Measurements from ENCODE around the gene KCNMA1. TPM values are rescaled to one million over a fixed set of nuclear protein-coding genes. Genes with fewer than 3 reads are reported as not detected.
"Not testable (repeated sequence)": the region's sequence is repeated elsewhere in the genome, so short reads cannot be mapped to it uniquely, and the experiment has no call there.

Gene KCNMA1
- polyA plus RNA-seq, 6 donors from 2014 or later: not detected

- DNase-seq (no peak), ATAC-seq (ENCODE audit: low read depth in 2 of 2) (no peak)
- Mint-ChIP-seq H3K27me3 (peaks cover 11 to 13% (median 12%) of the 10 kb centered on the region in 3 donors), H3K9me3 (no peaks in the 10 kb centered on the region), H3K27ac (peak overlapping the region in 1 of 6 donors; percentile 16), H3K4me3 (no peak overlapping the region), H3K36me3 (no peaks in the 10 kb centered on the region), H3K4me1 (peaks cover 4 to 10% (median 9%) of the 10 kb centered on the region in 3 donors)
These were observed 107.6 kb downstream of the KCNMA1 start for GRCh38 chr10:77530011-77530410.

GRCh38 chr10:77529050-77529576 is 108.5 kb downstream of the KCNMA1 start:
- Mint-ChIP-seq H3K9me3 (no peaks in the 10 kb centered on the region), H3K4me3 (no peak overlapping the region), H3K27me3 (peaks cover 4 to 11% (median 10%) of the 10 kb centered on the region in 3 donors), H3K36me3 (no peaks in the 10 kb centered on the region), H3K4me1 (peaks cover 4 to 10% (median 9%) of the 10 kb centered on the region in 3 donors), H3K27ac (peak overlapping the region in 1 of 6 donors; percentile 82)
- no peak for ATAC-seq (ENCODE audit: low read depth in 2 of 2)
- no peak for DNase-seq

- H3K36me3 Mint-ChIP-seq: no peaks in the 10 kb centered on the region
- no peak overlapping the region for H3K4me3 Mint-ChIP-seq
These were observed 109.8 kb downstream of the KCNMA1 start for GRCh38 chr10:77527839-77528238.

GRCh38 chr10:77526868-77527617 is 110.6 kb downstream of the KCNMA1 start:
- DNase-seq: no peak
- Mint-ChIP-seq H3K4me1 (peaks cover 4 to 9% (median 8%) of the 10 kb centered on the region in 3 donors), H3K4me3 (no peak overlapping the region), H3K27ac (peak overlapping the region in 3 of 6 donors; percentile 13 to 36 (median 15)), H3K9me3 (no peaks in the 10 kb centered on the region), H3K36me3 (no peaks in the 10 kb centered on the region), H3K27me3 (peaks cover 3 to 13% (median 7%) of the 10 kb centered on the region in 3 donors)
- ATAC-seq (ENCODE audit: low read depth in 2 of 2): no peak

More at GRCh38 chr10:77527839-77528238, 109.8 kb downstream of the KCNMA1 start:
- no peak for ATAC-seq (ENCODE audit: low read depth in 2 of 2)
- Mint-ChIP-seq H3K27ac (peak overlapping the region in 1 of 6 donors; percentile 58), H3K27me3 (peaks cover 0 to 6% (median 5%) of the 10 kb centered on the region in 3 donors), H3K9me3 (no peaks in the 10 kb centered on the region), H3K4me1 (peaks cover 4 to 10% (median 9%) of the 10 kb centered on the region in 3 donors)
- no peak for DNase-seq

GRCh38 chr10:77524281-77524711 is 113.3 kb downstream of the KCNMA1 start:
- Mint-ChIP-seq H3K27ac (no peak overlapping the region), H3K4me1 (no peaks in the 10 kb centered on the region), H3K27me3 (peaks cover 10 to 23% (median 20%) of the 10 kb centered on the region in 3 donors), H3K36me3 (no peaks in the 10 kb centered on the region), H3K4me3 (no peak overlapping the region), H3K9me3 (peaks cover 0 to 5% (median 1%) of the 10 kb centered on the region in 7 donors)
- ATAC-seq (ENCODE audit: low read depth in 2 of 2) (no peak), DNase-seq (no peak)

GRCh38 chr10:77522268-77522809 is 115.3 kb downstream of the KCNMA1 start:
- H3K27ac Mint-ChIP-seq: no peak overlapping the region
- no peaks in the 10 kb centered on the region for H3K4me1 Mint-ChIP-seq
- peaks cover 20 to 28% (median 26%) of the 10 kb centered on the region in 3 donors for H3K27me3 Mint-ChIP-seq
- ATAC-seq (ENCODE audit: low read depth in 2 of 2) (no peak), DNase-seq (no peak)
- no peaks in the 10 kb centered on the region for H3K36me3 Mint-ChIP-seq
- no peak overlapping the region for H3K4me3 Mint-ChIP-seq
- H3K9me3 Mint-ChIP-seq: peaks cover 0 to 5% (median 3%) of the 10 kb centered on the region in 7 donors

GRCh38 chr10:77520995-77521394 is 116.6 kb downstream of the KCNMA1 start:
- DNase-seq: no peak
- no peak overlapping the region for H3K27ac Mint-ChIP-seq
- H3K4me3 Mint-ChIP-seq: no peak overlapping the region
- peaks cover 30 to 35% (median 30%) of the 10 kb centered on the region in 3 donors for H3K27me3 Mint-ChIP-seq
- no peaks in the 10 kb centered on the region for H3K36me3 Mint-ChIP-seq
- no peak for ATAC-seq (ENCODE audit: low read depth in 2 of 2)
- H3K9me3 Mint-ChIP-seq: peaks cover 0 to 5% (median 3%) of the 10 kb centered on the region in 7 donors
- H3K4me1 Mint-ChIP-seq: no peaks in the 10 kb centered on the region

GRCh38 chr10:77520290-77520689 is 117.3 kb downstream of the KCNMA1 start:
- ATAC-seq (ENCODE audit: low read depth in 2 of 2) (no peak), DNase-seq (no peak)
- no peaks in the 10 kb centered on the region for H3K36me3 Mint-ChIP-seq
- no peak overlapping the region for H3K27ac Mint-ChIP-seq
- no peaks in the 10 kb centered on the region for H3K4me1 Mint-ChIP-seq
- H3K9me3 Mint-ChIP-seq: peaks cover 0 to 5% (median 3%) of the 10 kb centered on the region in 7 donors
- H3K27me3 Mint-ChIP-seq: peaks cover 35 to 39% (median 37%) of the 10 kb centered on the region in 3 donors
- H3K4me3 Mint-ChIP-seq: no peak overlapping the region

GRCh38 chr10:77519791-77520190 is 117.8 kb downstream of the KCNMA1 start:
- H3K4me3 Mint-ChIP-seq; H3K9me3 Mint-ChIP-seq; DNase-seq; H3K4me1 Mint-ChIP-seq; H3K36me3 Mint-ChIP-seq; H3K27ac Mint-ChIP-seq; ATAC-seq (ENCODE audit: low read depth in 2 of 2): not testable (repeated sequence)
- H3K27me3 Mint-ChIP-seq: peaks cover 35 to 41% (median 38%) of the 10 kb centered on the region in 3 donors

GRCh38 chr10:77518910-77519274 is 118.7 kb downstream of the KCNMA1 start:
- Mint-ChIP-seq H3K27ac (no peak overlapping the region), H3K27me3 (peaks cover 35 to 43% (median 38%) of the 10 kb centered on the region in 3 donors), H3K36me3 (no peaks in the 10 kb centered on the region), H3K4me3 (no peak overlapping the region), H3K4me1 (no peaks in the 10 kb centered on the region), H3K9me3 (peaks cover 0 to 5% (median 3%) of the 10 kb centered on the region in 7 donors)
- ATAC-seq (ENCODE audit: low read depth in 2 of 2) (no peak), DNase-seq (no peak)

- no peak for DNase-seq
- H3K27me3 Mint-ChIP-seq: peaks cover 35 to 43% (median 38%) of the 10 kb centered on the region in 3 donors
- no peaks in the 10 kb centered on the region for H3K36me3 Mint-ChIP-seq
- H3K4me1 Mint-ChIP-seq: no peaks in the 10 kb centered on the region
- no peak for ATAC-seq (ENCODE audit: low read depth in 2 of 2)
- H3K4me3 Mint-ChIP-seq: no peak overlapping the region
- H3K27ac Mint-ChIP-seq: no peak overlapping the region
- H3K9me3 Mint-ChIP-seq: peaks cover 0 to 5% (median 3%) of the 10 kb centered on the region in 7 donors
These were observed 119.2 kb downstream of the KCNMA1 start for GRCh38 chr10:77518241-77518909.

GRCh38 chr10:77516575-77516974 is 121.0 kb downstream of the KCNMA1 start:
- Mint-ChIP-seq H3K36me3 (no peaks in the 10 kb centered on the region), H3K4me3 (no peak overlapping the region), H3K9me3 (peaks cover 0 to 5% (median 3%) of the 10 kb centered on the region in 7 donors), H3K27ac (no peak overlapping the region), H3K4me1 (no peaks in the 10 kb centered on the region), H3K27me3 (peaks cover 25 to 40% (median 28%) of the 10 kb centered on the region in 3 donors)
- DNase-seq: no peak
- ATAC-seq (ENCODE audit: low read depth in 2 of 2): no peak

- no peak for DNase-seq
- Mint-ChIP-seq H3K36me3 (no peaks in the 10 kb centered on the region), H3K9me3 (peaks cover 0 to 4% (median 3%) of the 10 kb centered on the region in 7 donors), H3K4me3 (no peak overlapping the region), H3K27me3 (peaks cover 18 to 36% (median 34%) of the 10 kb centered on the region in 3 donors), H3K4me1 (no peaks in the 10 kb centered on the region), H3K27ac (no peak overlapping the region)
- no peak for ATAC-seq (ENCODE audit: low read depth in 2 of 2)
These were observed 122.7 kb downstream of the KCNMA1 start for GRCh38 chr10:77514870-77515269.
